ENCODE results near the gene TLR10.

DNA sequence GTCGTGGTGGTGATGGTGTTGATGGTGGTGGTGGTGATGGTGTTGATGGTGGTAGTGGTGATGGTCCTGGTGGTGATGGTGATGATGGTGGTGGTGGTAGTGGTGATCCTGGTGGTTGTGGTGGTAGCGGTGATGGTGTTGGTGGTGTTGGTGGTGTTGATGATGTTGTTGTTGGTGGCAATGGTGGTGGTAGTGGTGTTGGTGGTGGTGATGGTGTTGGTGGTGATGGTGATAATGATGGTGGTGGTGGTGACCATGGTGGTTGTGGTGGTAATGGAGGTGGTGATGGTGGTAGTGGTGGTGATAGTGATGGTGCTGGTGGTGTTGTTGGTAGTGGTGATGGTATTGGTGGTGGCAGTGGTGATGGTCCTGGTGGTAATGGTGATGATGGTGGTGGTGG lies 49.1 kb downstream of the TLR10 start:
- TF ChIP-seq EZH2phosphoT487 (IDR thresholded peaks at IDR 0.05; ENCODE audit: low read depth) = no peak
- TF ChIP-seq CTCF (IDR thresholded peaks at IDR 0.05; ENCODE audit: low read depth, low read length) = no peak

Measured in OCI-LY3 (cell line).